Colon (tissue), 2 donors: ENCODE data around the gene MICALL2.

ENCODE experiments used
- FAIRE-seq: peaks from 2 replicates; lab custom pipeline; 2012; peaks lifted over from hg19 to GRCh38; lab: Jason Lieb, UNC
- donor health status: control.
- donor health status: control.

Gene MICALL2

DNA sequence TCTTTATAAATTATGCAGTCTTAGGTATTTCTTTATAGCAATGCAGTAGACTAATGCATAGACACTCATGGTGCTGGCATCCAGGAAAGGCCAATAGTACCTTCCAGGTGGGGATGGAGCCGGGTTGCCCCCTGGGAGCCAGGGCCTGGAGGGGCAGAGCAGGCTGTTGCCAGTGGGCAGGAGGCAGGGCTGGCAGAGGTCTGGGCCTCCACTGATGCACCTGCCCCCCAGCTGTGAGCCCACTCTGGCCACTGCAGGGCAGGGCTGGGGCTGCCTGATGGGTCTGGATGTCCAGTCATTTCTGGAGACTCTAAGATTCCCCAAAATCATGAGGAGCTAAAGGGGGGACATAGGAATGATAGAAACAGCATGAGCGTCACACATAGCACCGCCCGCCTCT lies 66.7 kb downstream of the MICALL2 start:
- FAIRE-seq, result no peak

DNA sequence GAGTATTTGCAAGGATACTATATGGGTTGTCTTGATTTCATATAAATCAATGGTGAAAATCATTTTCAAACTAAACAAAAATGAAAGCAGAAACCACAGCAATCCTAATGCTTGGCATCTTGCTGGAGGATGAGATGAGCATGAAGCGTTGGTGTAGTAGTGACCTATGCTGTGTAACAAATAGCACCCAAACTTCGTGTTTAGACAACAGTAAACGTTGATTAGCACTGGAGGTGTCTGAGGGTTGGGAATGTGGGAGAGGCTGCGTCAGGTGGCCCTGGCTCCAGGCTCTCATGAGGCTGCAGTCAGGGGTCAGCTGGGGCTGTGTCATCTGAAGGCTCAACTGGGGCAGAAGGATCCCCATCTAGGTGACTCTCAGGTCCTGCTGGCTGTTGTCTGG lies 67.8 kb downstream of the MICALL2 start:
- no peak for FAIRE-seq

DNA sequence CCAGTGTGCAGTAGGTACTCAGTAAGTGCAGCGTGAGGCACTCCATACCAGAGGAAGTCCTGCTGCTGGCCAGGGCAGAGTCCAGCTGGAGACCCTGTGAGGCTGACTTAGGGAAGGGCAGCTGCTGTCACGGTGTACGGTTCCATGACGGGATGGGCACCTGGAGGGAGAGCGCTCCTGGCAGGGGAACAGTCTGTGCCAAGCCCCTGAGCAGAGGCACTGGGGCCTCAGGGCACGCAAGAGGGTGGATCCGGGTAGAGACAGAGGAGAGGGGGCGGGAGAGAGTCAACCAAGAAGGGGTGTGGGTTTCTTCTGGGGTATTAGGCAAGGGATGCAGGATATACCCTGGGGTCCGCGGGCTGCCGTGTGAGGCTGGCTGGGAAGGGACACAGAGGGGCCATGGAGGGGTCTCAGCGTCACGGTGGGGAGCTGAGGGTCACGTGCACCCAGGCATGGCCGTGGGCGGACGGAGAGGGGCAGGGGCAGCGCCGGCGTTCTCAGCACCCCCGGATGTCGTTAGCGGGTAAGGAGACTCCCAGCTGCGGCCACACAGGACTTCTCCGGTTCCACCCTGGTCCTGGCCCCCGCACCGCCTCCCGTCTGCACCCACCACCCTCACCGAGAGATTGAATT lies 70.5 kb downstream of the MICALL2 start:
- no peak for FAIRE-seq

- FAIRE-seq, result no peak
These were observed 71.1 kb downstream of the MICALL2 start for GRCh38 chr7:1388021-1388702.

DNA sequence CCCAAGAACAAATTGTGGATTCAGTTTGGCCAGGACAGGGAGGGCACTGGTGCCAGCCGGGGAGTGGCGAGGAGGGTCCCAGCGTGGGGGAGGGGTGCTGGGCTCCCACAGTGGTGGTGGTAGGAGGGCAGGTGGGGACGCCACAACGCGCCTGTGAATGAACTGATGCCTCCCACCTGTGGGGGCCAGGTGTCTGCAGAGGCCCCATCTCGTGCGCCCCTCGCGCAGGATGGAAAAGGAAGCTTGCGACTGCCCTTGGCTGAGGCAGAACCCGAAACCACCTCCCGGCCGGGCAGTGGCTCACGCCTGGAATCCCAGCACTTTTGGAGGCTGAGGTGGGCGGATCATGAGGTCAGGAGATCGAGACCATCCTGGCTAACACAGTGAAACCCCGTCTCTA lies 72.0 kb downstream of the MICALL2 start:
- no peak for FAIRE-seq

DNA sequence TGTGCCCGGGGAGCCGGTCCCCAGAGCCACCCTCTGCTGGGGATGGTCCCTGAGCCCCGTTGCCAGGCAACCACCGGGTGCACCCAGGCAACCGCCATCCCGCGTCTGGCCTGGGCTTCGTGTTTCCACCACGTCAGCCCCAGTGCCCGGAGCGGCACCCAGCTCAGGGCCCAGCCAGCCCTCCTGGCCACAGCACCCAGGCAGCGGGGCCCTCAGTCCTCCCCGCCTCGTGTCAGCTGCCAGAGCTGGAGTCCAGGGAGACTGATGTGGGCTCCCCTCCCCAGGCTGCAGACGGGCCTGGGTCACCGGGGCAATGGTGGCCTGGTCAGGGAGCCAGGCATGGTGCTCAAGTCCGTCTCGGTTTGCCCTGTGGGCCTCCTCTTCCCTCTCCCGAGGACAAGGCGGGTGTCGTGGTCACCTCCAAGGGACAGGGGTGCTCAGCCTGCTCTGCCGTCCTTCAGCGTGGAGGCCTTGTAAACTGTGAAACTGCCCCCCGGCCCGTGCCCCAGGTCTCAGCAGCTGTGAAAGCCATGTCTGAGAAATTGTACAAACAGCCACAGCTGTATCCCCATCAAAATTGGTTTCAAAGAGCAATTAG lies 72.5 kb downstream of the MICALL2 start:
- no peak for FAIRE-seq

- no peak for FAIRE-seq
These were observed 73.3 kb downstream of the MICALL2 start for GRCh38 chr7:1385809-1386622.

GRCh38 chr7:1385086-1385808 lies 74.0 kb downstream of the MICALL2 start:
- FAIRE-seq, result no peak
